Natural killer cell (primary cell): ENCODE measurements around the gene ASAP3. TPM values are rescaled to one million over a fixed set of nuclear protein-coding genes. Genes with fewer than 3 reads are reported as not detected.
"Not testable (repeated sequence)": the region's sequence is repeated elsewhere in the genome, so short reads cannot be mapped to it uniquely, and the experiment has no call there.

Experiments used
- ATAC-seq, 3 donors: fragments of 150-1000 bp in 2 of 3; fragments of 200-7000 bp in 1 of 3; cut with Tn5 transposase; 1 replicate in 1 of 3; 2 replicates in 2 of 3; pipeline ENCODE4 v1.10.0; 2021; ENCODE audit warnings: mild to moderate bottlenecking in 2 of 3, moderate library complexity in 2 of 3
- DNase-seq, 2 donors: peaks; one replicate each; pipeline versions ENCODE4 v3.0.0 to v3.0.0-alpha.2; 2013 to 2021; ENCODE audit warnings: mixed read lengths in 1 of 2
- H3K27ac ChIP-seq: one replicate; pipeline ENCODE4 v1.5.1; 2013; ENCODE audit warnings: mild to moderate bottlenecking, low read length
- H3K27me3 ChIP-seq: one replicate; pipeline ENCODE4 v1.6.1; 2013; ENCODE audit warnings: low read length; ENCODE audit not compliant: control insufficient read depth, insufficient read depth
- H3K36me3 ChIP-seq: one replicate; pipeline ENCODE4 v1.6.1; 2013; ENCODE audit warnings: low read length; ENCODE audit not compliant: control insufficient read depth, insufficient read depth
- H3K4me1 ChIP-seq: one replicate; pipeline ENCODE4 v1.6.1; 2013; ENCODE audit warnings: low read length; ENCODE audit not compliant: control insufficient read depth, insufficient read depth
- H3K4me3 ChIP-seq: one replicate; pipeline ENCODE4 v1.5.1; 2013; ENCODE audit warnings: low read length
- H3K9me3 ChIP-seq: one replicate; pipeline ENCODE4 v1.6.1; 2013; ENCODE audit warnings: low read length; ENCODE audit not compliant: control insufficient read depth, insufficient read depth
- H3K27ac Mint-ChIP-seq, 2 donors: one replicate each; pipeline ENCODE4 v1.8.0; 2022; ENCODE audit warnings: mild to moderate bottlenecking in 2 of 2, mixed read lengths in 2 of 2, moderate library complexity in 1 of 2
- H3K27me3 Mint-ChIP-seq, 2 donors: one replicate each; pipeline ENCODE4 v1.8.0; 2022; ENCODE audit warnings: low read depth in 2 of 2, mixed read lengths in 2 of 2
- H3K36me3 Mint-ChIP-seq: one replicate; pipeline ENCODE4 v1.8.0; 2022; ENCODE audit warnings: mixed read lengths
- H3K4me1 Mint-ChIP-seq, 2 donors: one replicate each; pipeline ENCODE4 v1.8.0; 2022; ENCODE audit warnings: mixed read lengths in 2 of 2
- H3K4me3 Mint-ChIP-seq: one replicate; pipeline ENCODE4 v1.8.0; 2022; ENCODE audit warnings: mild to moderate bottlenecking, moderate library complexity, mixed read lengths
- H3K9me3 Mint-ChIP-seq, 2 donors: one replicate each; pipeline ENCODE4 v1.8.0; 2022; ENCODE audit warnings: mixed read lengths in 2 of 2
- WGBS: methylation state at CpG from one replicate; pipeline ENCODE4 v1.1.7; 2013; ENCODE audit warnings: missing lambda C conversion rate; ENCODE audit not compliant: insufficient coverage; 5-methylcytosine and 5-hydroxymethylcytosine counted together
- intact Hi-C: fragments of 100-400 bp; cut with micrococcal nuclease; formaldehyde crosslinking; loops from one replicate; pipeline ENCODE4 v1.14.2; 2022
- total RNA-seq, 4 donors: library from RNA; stranded (reverse); fragments of 120-200 nt in 1 of 4; gene quantifications; one replicate each; pipeline versions ENCODE4 v1.2.3 to v1.2.4, GENCODE V29; 2013 to 2022
- TF ChIP-seq, protein P1 (sequence below): fragments of 200-600 bp; IDR thresholded peaks from one replicate; pipeline ENCODE4 v1.8.0; 2022; ENCODE audit warnings: antibody characterized with exemption

ASAP3 gene
- total RNA-seq, 3 donors from 2014 or later (not counting 1 experiment from before 2014, with no cell fraction given), result 0.25 to 0.70 (median 0.59) TPM

DNA sequence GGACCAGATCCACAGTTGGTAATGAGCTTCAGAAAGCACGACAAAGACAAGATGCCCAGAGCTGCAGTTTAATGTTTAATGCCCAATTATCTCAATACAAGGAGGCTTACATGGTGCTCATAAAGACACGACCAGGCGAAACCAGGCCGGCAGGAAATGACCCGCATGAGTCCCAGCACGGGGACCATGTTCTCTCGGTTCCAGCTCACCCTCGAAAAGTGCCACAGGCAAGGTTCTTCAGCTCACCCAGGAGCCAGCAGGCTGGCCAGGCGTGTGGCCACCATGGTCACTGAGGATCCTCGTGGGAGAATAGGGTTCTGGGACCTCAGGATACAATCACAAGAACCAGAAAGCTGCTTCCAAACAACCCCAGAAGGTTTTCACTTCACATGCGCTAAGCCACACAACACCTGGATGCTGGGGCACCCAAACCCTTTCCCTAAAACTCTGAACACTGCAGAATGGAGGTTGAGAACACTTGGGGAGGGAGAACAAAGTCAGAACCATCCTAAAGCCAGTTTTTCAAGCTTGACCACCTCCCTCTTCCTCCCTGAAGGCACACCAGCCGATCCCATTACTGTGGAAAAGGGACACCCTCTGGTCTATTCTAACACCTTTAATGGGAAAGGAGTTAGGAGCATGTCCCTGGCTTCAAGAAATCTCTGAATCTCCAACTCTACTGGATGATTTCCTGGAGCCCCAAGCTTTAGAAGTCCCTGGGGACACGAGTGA lies 22.6 kb upstream of the ASAP3 start:
- 87% methylated on average over 11 of the region's 13 CpGs for WGBS
- H3K36me3 ChIP-seq, result no peaks in the 10 kb centered on the region

DNA sequence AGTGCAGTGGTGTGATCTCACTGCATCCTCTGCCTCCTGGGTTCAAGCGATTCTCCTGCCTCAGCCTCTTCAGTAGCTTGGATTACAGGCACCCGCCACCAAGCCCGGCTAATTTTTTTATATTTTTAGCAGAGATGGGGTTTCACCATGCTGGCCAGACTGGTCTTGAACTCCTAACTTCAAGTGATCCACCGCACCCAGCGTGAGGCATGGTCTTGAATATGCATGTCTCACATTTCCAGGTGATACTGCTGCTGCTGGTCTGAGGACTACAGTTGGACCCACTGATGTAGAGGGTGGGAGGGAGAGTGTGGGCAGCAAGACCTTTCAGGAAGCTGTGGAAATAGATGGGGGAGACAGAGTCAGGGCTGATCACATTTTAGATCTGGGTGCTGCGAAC lies 21.9 kb upstream of the ASAP3 start:
- H3K36me3 Mint-ChIP-seq, result no peaks in the 10 kb centered on the region
- TF ChIP-seq, protein P1, sequence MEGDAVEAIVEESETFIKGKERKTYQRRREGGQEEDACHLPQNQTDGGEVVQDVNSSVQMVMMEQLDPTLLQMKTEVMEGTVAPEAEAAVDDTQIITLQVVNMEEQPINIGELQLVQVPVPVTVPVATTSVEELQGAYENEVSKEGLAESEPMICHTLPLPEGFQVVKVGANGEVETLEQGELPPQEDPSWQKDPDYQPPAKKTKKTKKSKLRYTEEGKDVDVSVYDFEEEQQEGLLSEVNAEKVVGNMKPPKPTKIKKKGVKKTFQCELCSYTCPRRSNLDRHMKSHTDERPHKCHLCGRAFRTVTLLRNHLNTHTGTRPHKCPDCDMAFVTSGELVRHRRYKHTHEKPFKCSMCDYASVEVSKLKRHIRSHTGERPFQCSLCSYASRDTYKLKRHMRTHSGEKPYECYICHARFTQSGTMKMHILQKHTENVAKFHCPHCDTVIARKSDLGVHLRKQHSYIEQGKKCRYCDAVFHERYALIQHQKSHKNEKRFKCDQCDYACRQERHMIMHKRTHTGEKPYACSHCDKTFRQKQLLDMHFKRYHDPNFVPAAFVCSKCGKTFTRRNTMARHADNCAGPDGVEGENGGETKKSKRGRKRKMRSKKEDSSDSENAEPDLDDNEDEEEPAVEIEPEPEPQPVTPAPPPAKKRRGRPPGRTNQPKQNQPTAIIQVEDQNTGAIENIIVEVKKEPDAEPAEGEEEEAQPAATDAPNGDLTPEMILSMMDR, result no peak
- Histone ChIP-seq H3K27ac (no peak overlapping the region), H3K36me3 (no peaks in the 10 kb centered on the region), H3K4me3 (no peak overlapping the region), H3K9me3 (no peaks in the 10 kb centered on the region), H3K27me3 (no peaks in the 10 kb centered on the region), H3K4me1 (no peaks in the 10 kb centered on the region)
- no peaks in the 10 kb centered on the region for H3K4me1 Mint-ChIP-seq
- H3K4me3 Mint-ChIP-seq, result no peak overlapping the region
- intact Hi-C loops, result no loop called here
- no peaks in the 10 kb centered on the region for H3K27me3 Mint-ChIP-seq
- ATAC-seq (no peak), DNase-seq (no peak)
- H3K9me3 Mint-ChIP-seq, result no peaks in the 10 kb centered on the region
- WGBS, result 98% methylated on average over 6 of the region's 6 CpGs
- H3K27ac Mint-ChIP-seq, result no peak overlapping the region

More for the DNA sequence above, 22.6 kb upstream of the ASAP3 start:
- H3K27ac ChIP-seq, result no peak overlapping the region
- H3K27me3 ChIP-seq, result no peaks in the 10 kb centered on the region
- intact Hi-C loops, result no loop called here
- H3K9me3 ChIP-seq, result no peaks in the 10 kb centered on the region
- no peak overlapping the region for H3K27ac Mint-ChIP-seq
- H3K27me3 Mint-ChIP-seq, result no peaks in the 10 kb centered on the region
- no peaks in the 10 kb centered on the region for H3K9me3 Mint-ChIP-seq
- no peaks in the 10 kb centered on the region for H3K36me3 Mint-ChIP-seq
- H3K4me3 Mint-ChIP-seq, result no peak overlapping the region
- H3K4me3 ChIP-seq, result no peak overlapping the region
- TF ChIP-seq, protein P1, result no peak
- DNase-seq (no peak), ATAC-seq (no peak)
- H3K4me1 Mint-ChIP-seq, result no peaks in the 10 kb centered on the region
- no peaks in the 10 kb centered on the region for H3K4me1 ChIP-seq

DNA sequence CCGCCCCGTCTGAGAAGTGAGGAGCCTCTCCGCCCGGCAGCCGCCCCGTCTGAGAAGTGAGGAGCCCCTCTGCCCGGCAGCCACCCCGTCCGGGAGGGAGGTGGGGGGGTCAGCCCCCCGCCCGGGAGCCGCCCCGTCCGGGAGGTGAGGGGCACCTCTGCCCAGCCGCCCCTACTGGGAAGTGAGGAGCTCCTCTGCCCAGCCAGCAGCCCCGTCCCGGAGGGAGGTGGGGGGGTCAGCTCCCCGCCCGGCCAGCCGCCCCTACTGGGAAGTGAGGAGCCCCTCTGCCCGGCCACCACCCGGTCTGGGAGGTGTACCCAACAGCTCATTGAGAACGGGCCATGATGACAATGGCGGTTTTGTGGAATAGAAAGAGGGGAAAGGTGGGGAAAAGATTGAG lies 20.2 kb upstream of the ASAP3 start:
- H3K4me3 Mint-ChIP-seq, H3K27me3 ChIP-seq, H3K27ac ChIP-seq, H3K4me1 ChIP-seq, H3K36me3 Mint-ChIP-seq, H3K4me3 ChIP-seq, H3K4me1 Mint-ChIP-seq, DNase-seq, intact Hi-C loops, H3K36me3 ChIP-seq, H3K9me3 Mint-ChIP-seq, H3K27me3 Mint-ChIP-seq, H3K9me3 ChIP-seq, H3K27ac Mint-ChIP-seq, ATAC-seq: not testable (repeated sequence)
- WGBS, result 89% methylated on average over 10 of the region's 24 CpGs

DNA sequence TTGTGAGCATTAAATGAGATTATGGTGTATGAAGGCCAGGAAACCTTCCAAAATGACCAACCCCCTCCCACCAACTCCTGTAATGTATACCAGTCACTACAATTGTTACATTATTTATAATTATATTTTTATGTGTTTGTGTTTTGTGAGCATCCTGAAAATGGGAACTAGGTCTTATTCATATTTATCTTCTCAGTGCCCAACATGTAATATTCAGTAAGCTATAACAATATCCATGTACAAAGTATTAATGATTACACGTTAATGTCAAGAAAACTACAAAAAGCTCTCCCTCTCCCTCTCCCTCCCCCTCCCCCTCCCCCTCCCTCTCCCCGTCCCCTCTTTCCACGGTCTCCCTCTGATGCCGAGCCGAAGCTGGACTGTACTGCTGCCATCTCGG lies 19.0 kb upstream of the ASAP3 start:
- Histone ChIP-seq H3K4me1 (no peaks in the 10 kb centered on the region), H3K4me3 (no peak overlapping the region), H3K27ac (no peak overlapping the region), H3K27me3 (no peaks in the 10 kb centered on the region), H3K36me3 (no peaks in the 10 kb centered on the region), H3K9me3 (no peaks in the 10 kb centered on the region)
- DNase-seq (no peak), ATAC-seq (no peak)
- Mint-ChIP-seq H3K27me3 (no peaks in the 10 kb centered on the region), H3K4me1 (no peaks in the 10 kb centered on the region), H3K9me3 (no peaks in the 10 kb centered on the region), H3K27ac (no peak overlapping the region), H3K4me3 (no peak overlapping the region), H3K36me3 (no peaks in the 10 kb centered on the region)
- no CpG with 5 or more reads among the region's 6 CpGs for WGBS
- intact Hi-C loops, result no loop called here
- TF ChIP-seq, protein P1, result no peak
